HG03039 (cell line): Measurements from ENCODE around the gene CTIF.

ENCODE experiments used
- ATAC-seq: cut with Tn5 transposase; IDR thresholded peaks from one replicate; pipeline ENCODE4 v1.9.1; 2021; ENCODE audit warnings: mild to moderate bottlenecking, moderate library complexity; ENCODE audit not compliant: unreplicated experiment

The CTIF gene

GRCh38 chr18:48741866-48742265 is 203.0 kb downstream of the CTIF start:
- ATAC-seq, result no peak

- no peak for ATAC-seq
Measured at GRCh38 chr18:48742304-48742703, 203.5 kb downstream of the CTIF start.

GRCh38 chr18:48742706-48743475 is 204.1 kb downstream of the CTIF start:
- no peak for ATAC-seq

GRCh38 chr18:48743886-48744285 is 205.1 kb downstream of the CTIF start:
- ATAC-seq, result no peak

- no peak for ATAC-seq
Measured at GRCh38 chr18:48745293-48745692, 206.5 kb downstream of the CTIF start.

GRCh38 chr18:48749768-48750167 is 210.9 kb downstream of the CTIF start:
- no peak for ATAC-seq

GRCh38 chr18:48750485-48751175 is 211.8 kb downstream of the CTIF start:
- ATAC-seq, result no peak

- no peak for ATAC-seq
Measured at GRCh38 chr18:48751727-48752468, 213.1 kb downstream of the CTIF start.

- ATAC-seq, result no peak
Measured at GRCh38 chr18:48752478-48752877, 213.6 kb downstream of the CTIF start.

- ATAC-seq, result no peak
Measured at GRCh38 chr18:48752928-48753327, 214.1 kb downstream of the CTIF start.

GRCh38 chr18:48753691-48754090 is 214.9 kb downstream of the CTIF start:
- no peak for ATAC-seq

- ATAC-seq, result no peak
Measured at GRCh38 chr18:48754559-48754958, 215.7 kb downstream of the CTIF start.

- ATAC-seq, result no peak
Measured at GRCh38 chr18:48754993-48755473, 216.2 kb downstream of the CTIF start.

GRCh38 chr18:48756511-48757226 is 217.8 kb downstream of the CTIF start:
- ATAC-seq, result no peak

- no peak for ATAC-seq
Measured at GRCh38 chr18:48757367-48757766, 218.5 kb downstream of the CTIF start.

- no peak for ATAC-seq
Measured at GRCh38 chr18:48757906-48758305, 219.1 kb downstream of the CTIF start.

- no peak for ATAC-seq
Measured at GRCh38 chr18:48761582-48761981, 222.8 kb downstream of the CTIF start.

- no peak for ATAC-seq
Measured at GRCh38 chr18:48762022-48762421, 223.2 kb downstream of the CTIF start.

GRCh38 chr18:48762836-48763718 is 224.2 kb downstream of the CTIF start:
- ATAC-seq, result no peak

GRCh38 chr18:48763719-48764100 is 224.9 kb downstream of the CTIF start:
- ATAC-seq, result no peak
